Measurements from ENCODE around the gene SLC28A1.

DNA sequence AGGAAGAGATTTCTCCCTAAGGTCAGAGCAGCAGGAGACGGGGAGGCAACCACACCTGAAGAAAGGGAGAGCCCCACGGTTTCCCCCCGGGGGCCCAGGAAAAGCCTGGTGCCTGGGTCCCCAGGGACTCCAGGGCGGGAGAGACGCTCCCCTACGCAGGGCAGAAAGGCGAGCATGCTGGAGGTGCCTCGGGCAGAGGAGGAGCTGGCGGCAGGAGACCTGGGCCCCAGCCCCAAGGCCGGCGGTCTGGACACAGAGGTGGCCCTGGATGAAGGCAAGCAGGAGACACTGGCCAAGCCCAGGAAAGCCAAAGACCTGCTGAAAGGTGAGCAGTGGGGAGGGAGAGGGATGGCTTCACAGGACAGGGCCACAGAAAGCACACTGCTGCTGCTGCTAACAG is 26.2 kb upstream of the SLC28A1 start:
- TF ChIP-seq, protein P1, sequence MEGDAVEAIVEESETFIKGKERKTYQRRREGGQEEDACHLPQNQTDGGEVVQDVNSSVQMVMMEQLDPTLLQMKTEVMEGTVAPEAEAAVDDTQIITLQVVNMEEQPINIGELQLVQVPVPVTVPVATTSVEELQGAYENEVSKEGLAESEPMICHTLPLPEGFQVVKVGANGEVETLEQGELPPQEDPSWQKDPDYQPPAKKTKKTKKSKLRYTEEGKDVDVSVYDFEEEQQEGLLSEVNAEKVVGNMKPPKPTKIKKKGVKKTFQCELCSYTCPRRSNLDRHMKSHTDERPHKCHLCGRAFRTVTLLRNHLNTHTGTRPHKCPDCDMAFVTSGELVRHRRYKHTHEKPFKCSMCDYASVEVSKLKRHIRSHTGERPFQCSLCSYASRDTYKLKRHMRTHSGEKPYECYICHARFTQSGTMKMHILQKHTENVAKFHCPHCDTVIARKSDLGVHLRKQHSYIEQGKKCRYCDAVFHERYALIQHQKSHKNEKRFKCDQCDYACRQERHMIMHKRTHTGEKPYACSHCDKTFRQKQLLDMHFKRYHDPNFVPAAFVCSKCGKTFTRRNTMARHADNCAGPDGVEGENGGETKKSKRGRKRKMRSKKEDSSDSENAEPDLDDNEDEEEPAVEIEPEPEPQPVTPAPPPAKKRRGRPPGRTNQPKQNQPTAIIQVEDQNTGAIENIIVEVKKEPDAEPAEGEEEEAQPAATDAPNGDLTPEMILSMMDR (conservative IDR thresholded peaks at IDR 0.05; ENCODE audit: low read depth, low read length), result no peak
- no peak for TF ChIP-seq EZH2 (IDR thresholded peaks at IDR 0.05; ENCODE audit: low read length, unreplicated experiment)
